ENCODE results near the gene BTBD19. TPM values are rescaled to one million over a fixed set of nuclear protein-coding genes. Genes with fewer than 3 reads are reported as not detected.

BTBD19 gene
- total and polyA plus RNA-seq, 2 of the 4 experiments (the other 2 are of a cell fraction), result 0.90 to 17.2 TPM

DNA sequence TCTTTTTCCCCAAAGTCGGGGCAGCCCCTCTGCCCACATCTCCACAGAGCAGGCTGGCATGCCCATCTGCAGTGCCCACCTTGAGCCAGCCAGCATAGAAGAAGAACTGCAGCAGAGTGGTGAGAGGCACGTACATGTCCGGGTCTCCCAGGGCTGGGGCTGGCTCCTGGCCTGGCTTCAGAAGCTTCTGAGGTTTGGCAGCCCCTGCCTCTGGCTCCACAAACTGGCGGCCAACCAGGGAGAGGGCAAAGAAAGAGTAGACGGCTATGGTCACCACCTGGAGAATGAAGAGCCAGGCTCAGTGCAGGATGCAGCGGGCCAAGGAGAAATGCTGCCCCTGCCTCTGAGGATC, 23.3 kb upstream of the BTBD19 start:
- Histone ChIP-seq H2BK120ac (ENCODE audit: low read depth, low read length) (no peak overlapping the region), H4K8ac (ENCODE audit: low read depth in 2 of 2, low read length in 2 of 2) (no peak overlapping the region), H2AK5ac (ENCODE audit: low read depth, low read length) (no peak overlapping the region), H3K23ac (ENCODE audit: low read depth, low read length) (no peak overlapping the region), H4K91ac (ENCODE audit: insufficient read depth, low read depth, low read length) (no peak overlapping the region), H3K4me1 (ENCODE audit: control insufficient read depth, insufficient read depth, low read length) (peaks cover 8% of the 10 kb centered on the region; the same call in 1 of the 2 replicates), H4K5ac (ENCODE audit: low read depth, low read length) (no peak overlapping the region), H3K27me3 (ENCODE audit: control insufficient read depth, insufficient read depth, low read length) (no peaks in the 10 kb centered on the region; the same call in 1 of the 2 replicates), H2AFZ (replicated peaks; ENCODE audit: low read length, poor library complexity) (peak overlapping the region; percentile 77), H4K20me1 (ENCODE audit: insufficient read depth, low read length) (0 out of 2 replicates have a peak, but pooled peaks cover 10% of the 10 kb centered on the region), H3K4me3 (ENCODE audit: insufficient read depth, low read depth, low read length) (no peak overlapping the region), H2AK9ac (replicated peaks; ENCODE audit: low read depth, low read length, poor library complexity) (peak overlapping the region; percentile 53), H3K36me3 (ENCODE audit: control insufficient read depth, insufficient read depth, low read length) (peaks cover 13% of the 10 kb centered on the region), H3K9me1 (ENCODE audit: insufficient read depth, low read length) (peaks cover 8% of the 10 kb centered on the region; the same call in 1 of the 2 replicates), H3K14ac (replicated peaks; ENCODE audit: low read depth, low read length) (no peak overlapping the region), H2BK15ac (ENCODE audit: low read depth, low read length) (no peak overlapping the region), H3K4me2 (ENCODE audit: low read depth, low read length) (no peak overlapping the region), H3K18ac (ENCODE audit: low read depth, low read length) (no peak overlapping the region), H3K79me1 (ENCODE audit: low read depth in 1 of 2, low read length in 2 of 2) (peaks cover 0 to 13% of the 10 kb centered on the region in 2 experiments; a peak in 2 of 4 replicates), H2BK5ac (ENCODE audit: low read depth, low read length, poor library complexity, severe bottlenecking) (no peak overlapping the region), H3K9ac (ENCODE audit: low read depth, low read length) (no peak overlapping the region), H3K9me3 (ENCODE audit: control insufficient read depth, insufficient read depth, low read length) (no peaks in the 10 kb centered on the region), H3K27ac (ENCODE audit: insufficient read depth, low read length) (no peak overlapping the region), H2BK20ac (ENCODE audit: low read depth, low read length) (no peak overlapping the region), H3K56ac (ENCODE audit: extremely low read depth, insufficient read depth, low read length) (no peak overlapping the region), H3K4ac (ENCODE audit: low read depth, low read length) (no peak overlapping the region)
- no peak for ATAC-seq (ENCODE audit: low read depth)
- no peak for DNase-seq
- intact Hi-C loops (cut with micrococcal nuclease) (no loop called here), in situ Hi-C loops (cut with MboI; ENCODE audit: low sequenced_read_pairs) (no loop called here), dilution Hi-C loops (cut with HindIII; ENCODE audit: low sequenced_read_pairs, unreplicated experiment) (no loop called here)
- 83% methylated on average over 1 of the region's 6 CpGs; no CpG with 5 or more reads in 1 of the 2 experiments for WGBS, 2 experiments (ENCODE audit: extremely low coverage in 2 of 2, insufficient read length in 1 of 2)
- CTCF ChIA-PET, result interaction anchor here (0.6 kb wide), 1 partner anchor 184 kb away, joined by 11 read pairs; no protein-coding TSS in a partner anchor
- no TSS peak for BruUV-seq (replicated peaks)
- POLR2A ChIA-PET (ENCODE audit: unreplicated experiment), result interaction anchor here (1.3 kb wide), 1 partner anchor 9 kb away, joined by 5 read pairs; no protein-coding TSS in a partner anchor
- TF ChIP-seq POLR2A (IDR thresholded peaks at IDR 0.05; ENCODE audit: low read depth, low read length), result no peak
- TF ChIP-seq CHD1 (IDR thresholded peaks at IDR 0.05; ENCODE audit: low read depth, low read length), result no peak
- TF ChIP-seq FOS (IDR thresholded peaks at IDR 0.05; ENCODE audit: low read depth, low read length), result no peak
- no peak for TF ChIP-seq CEBPB (IDR thresholded peaks at IDR 0.05; ENCODE audit: low read depth, low read length)
- no peak for TF ChIP-seq MXI1 (IDR thresholded peaks at IDR 0.05; ENCODE audit: borderline replicate concordance, low read depth, low read length)
- TF ChIP-seq NFE2L2 (IDR thresholded peaks at IDR 0.05; ENCODE audit: low read depth, low read length), result no peak
- TF ChIP-seq, protein P1, sequence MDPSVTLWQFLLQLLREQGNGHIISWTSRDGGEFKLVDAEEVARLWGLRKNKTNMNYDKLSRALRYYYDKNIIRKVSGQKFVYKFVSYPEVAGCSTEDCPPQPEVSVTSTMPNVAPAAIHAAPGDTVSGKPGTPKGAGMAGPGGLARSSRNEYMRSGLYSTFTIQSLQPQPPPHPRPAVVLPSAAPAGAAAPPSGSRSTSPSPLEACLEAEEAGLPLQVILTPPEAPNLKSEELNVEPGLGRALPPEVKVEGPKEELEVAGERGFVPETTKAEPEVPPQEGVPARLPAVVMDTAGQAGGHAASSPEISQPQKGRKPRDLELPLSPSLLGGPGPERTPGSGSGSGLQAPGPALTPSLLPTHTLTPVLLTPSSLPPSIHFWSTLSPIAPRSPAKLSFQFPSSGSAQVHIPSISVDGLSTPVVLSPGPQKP (IDR thresholded peaks at IDR 0.05; ENCODE audit: borderline replicate concordance, low read depth, low read length), result no peak
- no peak for TF ChIP-seq MAZ (IDR thresholded peaks at IDR 0.05; ENCODE audit: borderline replicate concordance, low read depth, low read length)
- TF ChIP-seq BHLHE40 (IDR thresholded peaks at IDR 0.05; ENCODE audit: low read depth, low read length), result no peak
- TF ChIP-seq RFX5 (IDR thresholded peaks at IDR 0.05; ENCODE audit: low read depth, low read length), result no peak
- no peak for TF ChIP-seq RCOR1 (IDR thresholded peaks at IDR 0.05; ENCODE audit: insufficient replicate concordance, low read length)
- no peak for TF ChIP-seq SMC3 (IDR thresholded peaks at IDR 0.05; ENCODE audit: low read depth, low read length)
- TF ChIP-seq, protein P2, sequence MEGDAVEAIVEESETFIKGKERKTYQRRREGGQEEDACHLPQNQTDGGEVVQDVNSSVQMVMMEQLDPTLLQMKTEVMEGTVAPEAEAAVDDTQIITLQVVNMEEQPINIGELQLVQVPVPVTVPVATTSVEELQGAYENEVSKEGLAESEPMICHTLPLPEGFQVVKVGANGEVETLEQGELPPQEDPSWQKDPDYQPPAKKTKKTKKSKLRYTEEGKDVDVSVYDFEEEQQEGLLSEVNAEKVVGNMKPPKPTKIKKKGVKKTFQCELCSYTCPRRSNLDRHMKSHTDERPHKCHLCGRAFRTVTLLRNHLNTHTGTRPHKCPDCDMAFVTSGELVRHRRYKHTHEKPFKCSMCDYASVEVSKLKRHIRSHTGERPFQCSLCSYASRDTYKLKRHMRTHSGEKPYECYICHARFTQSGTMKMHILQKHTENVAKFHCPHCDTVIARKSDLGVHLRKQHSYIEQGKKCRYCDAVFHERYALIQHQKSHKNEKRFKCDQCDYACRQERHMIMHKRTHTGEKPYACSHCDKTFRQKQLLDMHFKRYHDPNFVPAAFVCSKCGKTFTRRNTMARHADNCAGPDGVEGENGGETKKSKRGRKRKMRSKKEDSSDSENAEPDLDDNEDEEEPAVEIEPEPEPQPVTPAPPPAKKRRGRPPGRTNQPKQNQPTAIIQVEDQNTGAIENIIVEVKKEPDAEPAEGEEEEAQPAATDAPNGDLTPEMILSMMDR (conservative IDR thresholded peaks at IDR 0.05; ENCODE audit: low read depth, low read length), result no peak

Data from IMR-90 (cell line).